ENCODE measurements around the gene NELFE. TPM values are rescaled to one million over a fixed set of nuclear protein-coding genes. Genes with fewer than 3 reads are reported as not detected.
"Not testable (repeated sequence)": the region's sequence is repeated elsewhere in the genome, so short reads cannot be mapped to it uniquely, and the experiment has no call there.

The NELFE gene, protein sequence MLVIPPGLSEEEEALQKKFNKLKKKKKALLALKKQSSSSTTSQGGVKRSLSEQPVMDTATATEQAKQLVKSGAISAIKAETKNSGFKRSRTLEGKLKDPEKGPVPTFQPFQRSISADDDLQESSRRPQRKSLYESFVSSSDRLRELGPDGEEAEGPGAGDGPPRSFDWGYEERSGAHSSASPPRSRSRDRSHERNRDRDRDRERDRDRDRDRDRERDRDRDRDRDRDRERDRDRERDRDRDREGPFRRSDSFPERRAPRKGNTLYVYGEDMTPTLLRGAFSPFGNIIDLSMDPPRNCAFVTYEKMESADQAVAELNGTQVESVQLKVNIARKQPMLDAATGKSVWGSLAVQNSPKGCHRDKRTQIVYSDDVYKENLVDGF
- 85.5 and 111 TPM in 2 replicates for total RNA-seq
- polyA plus RNA-seq = 81.7 and 119 TPM in 2 replicates
- polyA plus RNA-seq (2012) = 97.0 and 114 TPM in 2 replicates
- 52.8 and 66.7 TPM in 2 replicates for polyA minus RNA-seq (ENCODE audit: low replicate concordance)

DNA sequence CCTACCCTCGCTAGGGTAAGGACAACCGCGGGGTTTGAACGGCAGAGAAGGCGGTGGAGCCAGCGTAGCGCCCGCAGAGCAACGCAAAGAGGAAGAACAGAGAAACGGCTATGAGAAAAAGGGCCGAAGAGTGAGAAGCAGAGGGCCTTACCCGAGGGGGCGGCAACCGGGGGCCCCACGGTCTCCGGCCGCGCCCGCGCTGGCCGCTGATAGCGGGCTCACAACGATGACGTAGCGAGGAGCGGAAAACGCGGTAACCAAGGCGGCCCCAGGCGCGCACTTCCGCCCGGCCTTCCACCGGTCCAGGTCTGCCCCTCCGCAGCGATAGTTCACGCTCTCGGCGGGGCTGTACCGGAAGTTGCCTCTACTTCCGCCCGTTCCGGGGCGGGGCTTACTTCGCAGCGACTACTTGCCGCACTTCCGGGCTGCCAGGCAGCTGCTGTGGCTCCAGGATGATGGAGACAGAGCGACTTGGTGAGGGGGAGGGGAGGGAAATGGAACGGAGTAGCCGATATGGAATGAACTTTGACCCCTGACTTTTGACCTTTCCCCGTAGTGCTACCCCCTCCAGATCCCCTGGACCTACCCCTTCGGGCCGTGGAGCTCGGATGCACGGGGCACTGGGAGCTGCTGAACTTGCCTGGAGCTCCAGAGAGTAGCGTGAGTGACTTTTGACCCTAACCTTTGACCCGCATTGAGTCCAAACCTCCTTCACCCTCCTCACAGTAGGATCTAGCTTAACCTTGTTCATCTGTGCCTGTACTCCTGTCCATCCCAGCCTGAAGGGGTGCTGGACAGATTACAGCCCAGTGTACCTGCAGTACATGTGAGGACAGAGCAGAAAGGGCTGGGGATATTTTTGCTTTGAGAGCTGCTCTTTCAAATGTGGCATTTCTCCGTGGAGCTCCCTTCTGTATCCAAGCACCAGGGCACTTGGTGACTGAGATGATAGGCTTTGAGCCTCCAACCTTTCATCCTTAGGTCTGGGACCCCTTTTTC is at the start of gene NELFE, which contains the start of gene SKIC2:
Gene NELFE (minus strand): TSS at position 231 of the 999 bp plus-strand sequence. CDS start 525 bp downstream, outside the sequence.
Gene SKIC2 (plus strand): TSS at position 435 of the 999 bp plus-strand sequence. CDS start 18 bp downstream, at position 453.
- no peak for TF ChIP-seq EZH2 (IDR thresholded peaks at IDR 0.05; ENCODE audit: low read length, missing control alignments)
- TF ChIP-seq, protein P1, sequence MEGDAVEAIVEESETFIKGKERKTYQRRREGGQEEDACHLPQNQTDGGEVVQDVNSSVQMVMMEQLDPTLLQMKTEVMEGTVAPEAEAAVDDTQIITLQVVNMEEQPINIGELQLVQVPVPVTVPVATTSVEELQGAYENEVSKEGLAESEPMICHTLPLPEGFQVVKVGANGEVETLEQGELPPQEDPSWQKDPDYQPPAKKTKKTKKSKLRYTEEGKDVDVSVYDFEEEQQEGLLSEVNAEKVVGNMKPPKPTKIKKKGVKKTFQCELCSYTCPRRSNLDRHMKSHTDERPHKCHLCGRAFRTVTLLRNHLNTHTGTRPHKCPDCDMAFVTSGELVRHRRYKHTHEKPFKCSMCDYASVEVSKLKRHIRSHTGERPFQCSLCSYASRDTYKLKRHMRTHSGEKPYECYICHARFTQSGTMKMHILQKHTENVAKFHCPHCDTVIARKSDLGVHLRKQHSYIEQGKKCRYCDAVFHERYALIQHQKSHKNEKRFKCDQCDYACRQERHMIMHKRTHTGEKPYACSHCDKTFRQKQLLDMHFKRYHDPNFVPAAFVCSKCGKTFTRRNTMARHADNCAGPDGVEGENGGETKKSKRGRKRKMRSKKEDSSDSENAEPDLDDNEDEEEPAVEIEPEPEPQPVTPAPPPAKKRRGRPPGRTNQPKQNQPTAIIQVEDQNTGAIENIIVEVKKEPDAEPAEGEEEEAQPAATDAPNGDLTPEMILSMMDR (conservative IDR thresholded peaks at IDR 0.05 in 1 of 2, IDR thresholded peaks at IDR 0.05 in 1 of 2; ENCODE audit: low read depth in 1 of 2, low read length in 2 of 2) = no peak

DNA sequence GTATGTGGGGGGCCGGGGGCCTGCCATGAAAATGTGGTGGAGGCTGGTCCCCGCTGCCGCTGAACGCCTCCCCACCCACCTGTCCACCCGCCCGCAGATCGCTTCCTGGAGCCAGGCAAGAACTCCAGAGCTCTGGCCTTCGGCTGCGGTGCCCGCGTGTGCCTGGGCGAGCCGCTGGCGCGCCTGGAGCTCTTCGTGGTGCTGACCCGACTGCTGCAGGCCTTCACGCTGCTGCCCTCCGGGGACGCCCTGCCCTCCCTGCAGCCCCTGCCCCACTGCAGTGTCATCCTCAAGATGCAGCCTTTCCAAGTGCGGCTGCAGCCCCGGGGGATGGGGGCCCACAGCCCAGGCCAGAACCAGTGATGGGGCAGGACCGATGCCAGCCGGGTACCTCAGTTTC is 49.3 kb upstream of the NELFE start:
- not testable (repeated sequence) for H3K9me3 ChIP-seq (ENCODE audit: control insufficient read depth, insufficient read depth, low read depth, low read length); H3K79me2 ChIP-seq (ENCODE audit: control insufficient read depth, insufficient read depth, low read length); H3K27ac ChIP-seq (ENCODE audit: insufficient read depth, low read length); H3K4me3 ChIP-seq (replicated peaks in 1 of 4; ENCODE audit: control extremely low read depth in 1 of 4, insufficient read depth in 1 of 4, low read depth in 3 of 4, low read length in 4 of 4); H2AFZ ChIP-seq (ENCODE audit: low read length); H4K20me1 ChIP-seq (ENCODE audit: control insufficient read depth, extremely low read depth, insufficient read depth, low read length); H3K36me3 ChIP-seq (ENCODE audit: control insufficient read depth, insufficient read depth, low read length); H3K27me3 ChIP-seq (ENCODE audit: control insufficient read depth, insufficient read depth, low read length); H3K4me2 ChIP-seq (ENCODE audit: extremely low read depth, insufficient read depth, low read length); DNase-seq (ENCODE audit: low read depth in 2 of 2); H3K4me1 ChIP-seq (ENCODE audit: control insufficient read depth, extremely low read depth, insufficient read depth, low read length); H3K9ac ChIP-seq (ENCODE audit: insufficient read depth, low read length)

More for the DNA sequence above, at the start of gene NELFE, which contains the start of gene SKIC2:
- Histone ChIP-seq H3K4me2 (ENCODE audit: extremely low read depth, insufficient read depth, low read length) (peak within 1 kb of the TSS; percentile 98), H3K36me3 (ENCODE audit: control insufficient read depth, insufficient read depth, low read length) (peaks cover 25% of the 10 kb centered on the region), H3K27ac (ENCODE audit: insufficient read depth, low read length) (peak within 1 kb of the TSS; percentile 94), H3K4me3 (replicated peaks in 1 of 4; ENCODE audit: control extremely low read depth in 1 of 4, insufficient read depth in 1 of 4, low read depth in 3 of 4, low read length in 4 of 4) (peak within 1 kb of the TSS; percentile 81 to 99 (median 98)), H3K9ac (ENCODE audit: insufficient read depth, low read length) (peak within 1 kb of the TSS; percentile 88), H3K4me1 (ENCODE audit: control insufficient read depth, extremely low read depth, insufficient read depth, low read length) (peaks cover 3% of the 10 kb centered on the region), H3K9me3 (ENCODE audit: control insufficient read depth, insufficient read depth, low read depth, low read length) (no peaks in the 10 kb centered on the region), H2AFZ (ENCODE audit: low read length) (peak within 1 kb of the TSS; percentile 65), H3K79me2 (ENCODE audit: control insufficient read depth, insufficient read depth, low read length) (peaks cover 24% of the 10 kb centered on the region), H3K27me3 (ENCODE audit: control insufficient read depth, insufficient read depth, low read length) (no peaks in the 10 kb centered on the region), H4K20me1 (ENCODE audit: control insufficient read depth, extremely low read depth, insufficient read depth, low read length) (no peaks in the 10 kb centered on the region)
- peak; percentile 97 to 98 for DNase-seq (ENCODE audit: low read depth in 2 of 2)

DNA sequence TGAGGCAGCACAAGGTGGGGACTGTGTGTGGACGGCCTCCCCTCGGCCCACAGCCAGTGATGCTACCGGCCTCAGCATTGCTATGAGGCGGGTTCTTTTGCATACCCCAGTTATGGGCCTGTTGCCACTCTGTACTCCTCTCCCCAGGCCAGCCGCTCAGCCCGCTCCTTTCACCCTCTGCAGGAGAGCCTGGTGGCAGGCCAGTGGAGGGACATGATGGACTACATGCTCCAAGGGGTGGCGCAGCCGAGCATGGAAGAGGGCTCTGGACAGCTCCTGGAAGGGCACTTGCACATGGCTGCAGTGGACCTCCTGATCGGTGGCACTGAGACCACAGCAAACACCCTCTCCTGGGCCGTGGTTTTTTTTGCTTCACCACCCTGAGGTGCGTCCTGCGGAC is 48.3 kb upstream of the NELFE start:
- not testable (repeated sequence) for H3K4me2 ChIP-seq (ENCODE audit: extremely low read depth, insufficient read depth, low read length); H3K27me3 ChIP-seq (ENCODE audit: control insufficient read depth, insufficient read depth, low read length); H3K36me3 ChIP-seq (ENCODE audit: control insufficient read depth, insufficient read depth, low read length); H3K4me3 ChIP-seq (replicated peaks in 1 of 4; ENCODE audit: control extremely low read depth in 1 of 4, insufficient read depth in 1 of 4, low read depth in 3 of 4, low read length in 4 of 4); H2AFZ ChIP-seq (ENCODE audit: low read length); H3K9me3 ChIP-seq (ENCODE audit: control insufficient read depth, insufficient read depth, low read depth, low read length); DNase-seq (ENCODE audit: low read depth in 2 of 2); H3K9ac ChIP-seq (ENCODE audit: insufficient read depth, low read length); H3K4me1 ChIP-seq (ENCODE audit: control insufficient read depth, extremely low read depth, insufficient read depth, low read length); H3K27ac ChIP-seq (ENCODE audit: insufficient read depth, low read length); H4K20me1 ChIP-seq (ENCODE audit: control insufficient read depth, extremely low read depth, insufficient read depth, low read length); H3K79me2 ChIP-seq (ENCODE audit: control insufficient read depth, insufficient read depth, low read length)

DNA sequence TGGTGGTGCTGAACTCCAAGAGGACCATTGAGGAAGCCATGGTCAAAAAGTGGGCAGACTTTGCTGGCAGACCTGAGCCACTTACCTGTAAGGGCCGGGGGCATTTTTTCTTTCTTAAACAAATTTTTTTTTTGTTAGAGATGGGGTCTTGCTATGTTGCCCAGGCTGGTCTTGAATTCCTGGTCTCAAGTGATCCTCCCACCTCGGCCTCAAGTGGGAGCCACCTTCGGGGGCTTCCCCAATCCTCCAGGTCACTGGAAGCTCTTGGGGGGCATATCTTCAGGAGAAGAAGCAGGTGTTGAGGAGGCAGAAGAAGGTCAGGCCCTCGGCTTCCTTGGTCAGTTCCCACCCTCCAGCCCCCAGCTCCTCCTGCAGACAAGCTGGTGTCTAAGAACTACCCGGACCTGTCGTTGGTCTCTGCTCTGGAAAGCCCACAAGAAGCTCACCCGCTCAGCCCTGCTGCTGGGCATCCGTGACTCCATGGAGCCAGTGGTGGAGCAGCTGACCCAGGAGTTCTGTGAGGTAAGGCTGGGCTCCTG is 47.3 kb upstream of the NELFE start:
- H3K79me2 ChIP-seq (ENCODE audit: control insufficient read depth, insufficient read depth, low read length); H3K36me3 ChIP-seq (ENCODE audit: control insufficient read depth, insufficient read depth, low read length); H4K20me1 ChIP-seq (ENCODE audit: control insufficient read depth, extremely low read depth, insufficient read depth, low read length); H2AFZ ChIP-seq (ENCODE audit: low read length); H3K4me3 ChIP-seq (replicated peaks in 1 of 4; ENCODE audit: control extremely low read depth in 1 of 4, insufficient read depth in 1 of 4, low read depth in 3 of 4, low read length in 4 of 4); H3K27ac ChIP-seq (ENCODE audit: insufficient read depth, low read length); H3K27me3 ChIP-seq (ENCODE audit: control insufficient read depth, insufficient read depth, low read length); DNase-seq (ENCODE audit: low read depth in 2 of 2); H3K4me1 ChIP-seq (ENCODE audit: control insufficient read depth, extremely low read depth, insufficient read depth, low read length); H3K9ac ChIP-seq (ENCODE audit: insufficient read depth, low read length); H3K4me2 ChIP-seq (ENCODE audit: extremely low read depth, insufficient read depth, low read length); H3K9me3 ChIP-seq (ENCODE audit: control insufficient read depth, insufficient read depth, low read depth, low read length): not testable (repeated sequence)

DNA sequence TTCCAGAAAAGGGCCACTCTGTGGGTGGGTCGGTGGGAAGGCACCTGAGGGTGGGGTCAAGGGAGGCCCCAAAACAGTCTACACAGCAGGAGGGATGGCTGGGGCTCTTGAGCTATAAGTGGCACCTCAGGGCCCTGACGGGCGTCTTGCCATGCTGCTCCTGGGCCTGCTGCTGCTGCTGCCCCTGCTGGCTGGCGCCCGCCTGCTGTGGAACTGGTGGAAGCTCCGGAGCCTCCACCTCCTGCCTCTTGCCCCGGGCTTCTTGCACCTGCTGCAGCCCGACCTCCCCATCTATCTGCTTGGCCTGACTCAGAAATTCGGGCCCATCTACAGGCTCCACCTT is 46.7 kb upstream of the NELFE start:
- not testable (repeated sequence) for H3K36me3 ChIP-seq (ENCODE audit: control insufficient read depth, insufficient read depth, low read length); H3K4me3 ChIP-seq (replicated peaks in 1 of 4; ENCODE audit: control extremely low read depth in 1 of 4, insufficient read depth in 1 of 4, low read depth in 3 of 4, low read length in 4 of 4); DNase-seq (ENCODE audit: low read depth in 2 of 2); H3K27ac ChIP-seq (ENCODE audit: insufficient read depth, low read length); H2AFZ ChIP-seq (ENCODE audit: low read length); H3K4me1 ChIP-seq (ENCODE audit: control insufficient read depth, extremely low read depth, insufficient read depth, low read length); H3K9ac ChIP-seq (ENCODE audit: insufficient read depth, low read length); H3K4me2 ChIP-seq (ENCODE audit: extremely low read depth, insufficient read depth, low read length); H3K79me2 ChIP-seq (ENCODE audit: control insufficient read depth, insufficient read depth, low read length); H3K27me3 ChIP-seq (ENCODE audit: control insufficient read depth, insufficient read depth, low read length); H4K20me1 ChIP-seq (ENCODE audit: control insufficient read depth, extremely low read depth, insufficient read depth, low read length); H3K9me3 ChIP-seq (ENCODE audit: control insufficient read depth, insufficient read depth, low read depth, low read length)

All from fibroblast of lung (primary cell).